Glutamatergic neuron (in vitro differentiated cells): Measurements from ENCODE around the gene CD70. TPM values are rescaled to one million over a fixed set of nuclear protein-coding genes. Genes with fewer than 3 reads are reported as not detected.

Experiments
- DNase-seq: peaks from one replicate; pipeline ENCODE4 v3.0.0; 2022
- H3K27ac Mint-ChIP-seq: one replicate; pipeline ENCODE4 v1.8.0; 2020; ENCODE audit warnings: mild to moderate bottlenecking, mixed read lengths, inconsistent platforms; ENCODE audit not compliant: unreplicated experiment
- H3K27me3 Mint-ChIP-seq: one replicate; pipeline ENCODE4 v1.8.0; 2020; ENCODE audit warnings: mild to moderate bottlenecking, moderate library complexity, mixed read lengths, inconsistent platforms; ENCODE audit not compliant: unreplicated experiment
- H3K36me3 Mint-ChIP-seq: one replicate; pipeline ENCODE4 v1.8.0; 2020; ENCODE audit warnings: mild to moderate bottlenecking, mixed read lengths, inconsistent platforms; ENCODE audit not compliant: unreplicated experiment
- H3K4me1 Mint-ChIP-seq: one replicate; pipeline ENCODE4 v1.8.0; 2020; ENCODE audit warnings: mild to moderate bottlenecking, low read depth, mixed read lengths, inconsistent platforms; ENCODE audit not compliant: unreplicated experiment
- H3K4me3 Mint-ChIP-seq: one replicate; pipeline ENCODE4 v1.8.0; 2020; ENCODE audit warnings: mild to moderate bottlenecking, mixed read lengths, inconsistent platforms; ENCODE audit not compliant: unreplicated experiment
- H3K9me3 Mint-ChIP-seq: one replicate; pipeline ENCODE4 v1.8.0; 2020; ENCODE audit warnings: mild to moderate bottlenecking, moderate library complexity, mixed read lengths, inconsistent platforms; ENCODE audit not compliant: unreplicated experiment
- CTCF ChIP-seq: fragments of 200-600 bp; sonication (generic); IDR thresholded peaks from one replicate; pipeline ENCODE4 v1.5.0; 2021; ENCODE audit not compliant: partially characterized antibody, unreplicated experiment
- total RNA-seq: library from RNA; stranded (reverse); fragmentation: NEBNext Ultra II Directional; extraction: Animal tissue kit (Norgen Biotek cat#: 25700); gene quantifications from one replicate; pipeline ENCODE4 v1.2.1, GENCODE V29; 2021; ENCODE audit not compliant: unreplicated experiment

The CD70 gene
- total RNA-seq, 1 donor from 2014 or later = 4.7 TPM

GRCh38 chr19:6590258-6590826, 608 bp downstream of the CD70 start:
- no peak for TF ChIP-seq CTCF
- Mint-ChIP-seq H3K36me3 (peaks cover 3% of the 10 kb centered on the region), H3K9me3 (peaks cover 8% of the 10 kb centered on the region), H3K27me3 (peaks cover 37% of the 10 kb centered on the region), H3K4me1 (peaks cover 14% of the 10 kb centered on the region), H3K4me3 (peak overlapping the region; percentile 82), H3K27ac (peak overlapping the region; percentile 4)
- DNase-seq = peak; percentile 35

- Mint-ChIP-seq H3K27ac (no peak overlapping the region), H3K27me3 (peaks cover 39% of the 10 kb centered on the region), H3K4me3 (peak overlapping the region; percentile 71), H3K4me1 (peaks cover 14% of the 10 kb centered on the region), H3K9me3 (peaks cover 8% of the 10 kb centered on the region), H3K36me3 (peaks cover 3% of the 10 kb centered on the region)
- DNase-seq = no peak
- TF ChIP-seq CTCF = no peak
Measured at GRCh38 chr19:6589711-6590257, 1.2 kb downstream of the CD70 start.

- H3K4me3 Mint-ChIP-seq = peak overlapping the region; percentile 98
- H3K27ac Mint-ChIP-seq = peak overlapping the region; percentile 59
- DNase-seq = no peak
- H3K9me3 Mint-ChIP-seq = peaks cover 6% of the 10 kb centered on the region
- peaks cover under 1% of the 10 kb centered on the region for H3K36me3 Mint-ChIP-seq
- no peak for TF ChIP-seq CTCF
- peaks cover 39% of the 10 kb centered on the region for H3K27me3 Mint-ChIP-seq
- H3K4me1 Mint-ChIP-seq = peaks cover 14% of the 10 kb centered on the region
Measured at GRCh38 chr19:6588508-6589345, 2.2 kb downstream of the CD70 start.

GRCh38 chr19:6587998-6588507, 2.9 kb downstream of the CD70 start:
- peak overlapping the region; percentile 59 for H3K27ac Mint-ChIP-seq
- H3K9me3 Mint-ChIP-seq = peaks cover 6% of the 10 kb centered on the region
- peaks cover 14% of the 10 kb centered on the region for H3K4me1 Mint-ChIP-seq
- DNase-seq = no peak
- no peak for TF ChIP-seq CTCF
- peak overlapping the region; percentile 98 for H3K4me3 Mint-ChIP-seq
- H3K36me3 Mint-ChIP-seq = no peaks in the 10 kb centered on the region
- H3K27me3 Mint-ChIP-seq = peaks cover 37% of the 10 kb centered on the region
